ENCODE measurements around the gene DEUP1. TPM values are rescaled to one million over a fixed set of nuclear protein-coding genes. Genes with fewer than 3 reads are reported as not detected.

DEUP1 gene
- total RNA-seq, 1 donor from 2014 or later, result not detected

- no peaks in the 10 kb centered on the region for H3K4me1 Mint-ChIP-seq (ENCODE audit: low read depth)
- no peak for DNase-seq (ENCODE audit: low spot score)
- H3K27me3 Mint-ChIP-seq (ENCODE audit: insufficient read depth), result peaks cover 7% of the 10 kb centered on the region
- no peak overlapping the region for H3K27ac Mint-ChIP-seq
- no peak overlapping the region for H3K4me3 Mint-ChIP-seq
- H3K36me3 Mint-ChIP-seq (ENCODE audit: low read depth), result no peaks in the 10 kb centered on the region
- H3K9me3 Mint-ChIP-seq, result no peaks in the 10 kb centered on the region
- intact Hi-C loops (cut with micrococcal nuclease), result no loop called here
Observed at GRCh38 chr11:93464927-93465540, 134.5 kb downstream of the DEUP1 start.

- Mint-ChIP-seq H3K27ac (no peak overlapping the region), H3K4me3 (no peak overlapping the region), H3K4me1 (ENCODE audit: low read depth) (no peaks in the 10 kb centered on the region), H3K36me3 (ENCODE audit: low read depth) (no peaks in the 10 kb centered on the region), H3K9me3 (no peaks in the 10 kb centered on the region), H3K27me3 (ENCODE audit: insufficient read depth) (peaks cover 5% of the 10 kb centered on the region)
- no peak for DNase-seq (ENCODE audit: low spot score)
- intact Hi-C loops (cut with micrococcal nuclease), result no loop called here
Observed at GRCh38 chr11:93467054-93467453, 136.5 kb downstream of the DEUP1 start.

- H3K27ac Mint-ChIP-seq, result no peak overlapping the region
- no peaks in the 10 kb centered on the region for H3K36me3 Mint-ChIP-seq (ENCODE audit: low read depth)
- no peaks in the 10 kb centered on the region for H3K9me3 Mint-ChIP-seq
- no peaks in the 10 kb centered on the region for H3K4me1 Mint-ChIP-seq (ENCODE audit: low read depth)
- DNase-seq (ENCODE audit: low spot score), result no peak
- no peak overlapping the region for H3K4me3 Mint-ChIP-seq
- intact Hi-C loops (cut with micrococcal nuclease), result no loop called here
- H3K27me3 Mint-ChIP-seq (ENCODE audit: insufficient read depth), result peaks cover 5% of the 10 kb centered on the region
Observed at GRCh38 chr11:93468290-93468689, 137.7 kb downstream of the DEUP1 start.

GRCh38 chr11:93474123-93474522 lies 143.6 kb downstream of the DEUP1 start:
- peaks cover 2% of the 10 kb centered on the region for H3K36me3 Mint-ChIP-seq (ENCODE audit: low read depth)
- H3K4me3 Mint-ChIP-seq, result no peak overlapping the region
- intact Hi-C loops (cut with micrococcal nuclease), result no loop called here
- peaks cover 2% of the 10 kb centered on the region for H3K27me3 Mint-ChIP-seq (ENCODE audit: insufficient read depth)
- no peak overlapping the region for H3K27ac Mint-ChIP-seq
- no peak for DNase-seq (ENCODE audit: low spot score)
- no peaks in the 10 kb centered on the region for H3K4me1 Mint-ChIP-seq (ENCODE audit: low read depth)
- H3K9me3 Mint-ChIP-seq, result no peaks in the 10 kb centered on the region

- intact Hi-C loops (cut with micrococcal nuclease), result no loop called here
- H3K36me3 Mint-ChIP-seq (ENCODE audit: low read depth), result peaks cover 2% of the 10 kb centered on the region
- no peak for DNase-seq (ENCODE audit: low spot score)
- no peaks in the 10 kb centered on the region for H3K4me1 Mint-ChIP-seq (ENCODE audit: low read depth)
- no peak overlapping the region for H3K4me3 Mint-ChIP-seq
- H3K27me3 Mint-ChIP-seq (ENCODE audit: insufficient read depth), result no peaks in the 10 kb centered on the region
- H3K27ac Mint-ChIP-seq, result no peak overlapping the region
- no peaks in the 10 kb centered on the region for H3K9me3 Mint-ChIP-seq
Observed at GRCh38 chr11:93476796-93477195, 146.3 kb downstream of the DEUP1 start.

- no peak for DNase-seq (ENCODE audit: low spot score)
- H3K27ac Mint-ChIP-seq, result no peak overlapping the region
- H3K4me1 Mint-ChIP-seq (ENCODE audit: low read depth), result no peaks in the 10 kb centered on the region
- intact Hi-C loops (cut with micrococcal nuclease), result no loop called here
- H3K4me3 Mint-ChIP-seq, result no peak overlapping the region
- no peaks in the 10 kb centered on the region for H3K27me3 Mint-ChIP-seq (ENCODE audit: insufficient read depth)
- no peaks in the 10 kb centered on the region for H3K9me3 Mint-ChIP-seq
- H3K36me3 Mint-ChIP-seq (ENCODE audit: low read depth), result peaks cover 2% of the 10 kb centered on the region
Observed at GRCh38 chr11:93477684-93478234, 147.2 kb downstream of the DEUP1 start.

GRCh38 chr11:93478841-93479240 lies 148.3 kb downstream of the DEUP1 start:
- intact Hi-C loops (cut with micrococcal nuclease), result no loop called here
- H3K27me3 Mint-ChIP-seq (ENCODE audit: insufficient read depth), result no peaks in the 10 kb centered on the region
- no peaks in the 10 kb centered on the region for H3K4me1 Mint-ChIP-seq (ENCODE audit: low read depth)
- H3K9me3 Mint-ChIP-seq, result no peaks in the 10 kb centered on the region
- H3K27ac Mint-ChIP-seq, result no peak overlapping the region
- no peak overlapping the region for H3K4me3 Mint-ChIP-seq
- H3K36me3 Mint-ChIP-seq (ENCODE audit: low read depth), result peaks cover 2% of the 10 kb centered on the region
- DNase-seq (ENCODE audit: low spot score), result no peak

GRCh38 chr11:93480256-93480655 lies 149.7 kb downstream of the DEUP1 start:
- intact Hi-C loops (cut with micrococcal nuclease), result loop anchor here (10.0 kb wide), 1 partner anchor 925 kb away; the partner anchor contains the start of gene GPR83
- peaks cover 2% of the 10 kb centered on the region for H3K36me3 Mint-ChIP-seq (ENCODE audit: low read depth)
- no peak for DNase-seq (ENCODE audit: low spot score)
- no peaks in the 10 kb centered on the region for H3K27me3 Mint-ChIP-seq (ENCODE audit: insufficient read depth)
- no peaks in the 10 kb centered on the region for H3K4me1 Mint-ChIP-seq (ENCODE audit: low read depth)
- no peak overlapping the region for H3K27ac Mint-ChIP-seq
- no peaks in the 10 kb centered on the region for H3K9me3 Mint-ChIP-seq
- no peak overlapping the region for H3K4me3 Mint-ChIP-seq

GRCh38 chr11:93480756-93481155 lies 150.2 kb downstream of the DEUP1 start:
- H3K27ac Mint-ChIP-seq, result no peak overlapping the region
- no peaks in the 10 kb centered on the region for H3K4me1 Mint-ChIP-seq (ENCODE audit: low read depth)
- H3K4me3 Mint-ChIP-seq, result no peak overlapping the region
- H3K27me3 Mint-ChIP-seq (ENCODE audit: insufficient read depth), result no peaks in the 10 kb centered on the region
- no peaks in the 10 kb centered on the region for H3K9me3 Mint-ChIP-seq
- no peak for DNase-seq (ENCODE audit: low spot score)
- intact Hi-C loops (cut with micrococcal nuclease), result loop anchor here (10.0 kb wide), 1 partner anchor 924 kb away; the partner anchor contains the start of gene GPR83
- peaks cover 2% of the 10 kb centered on the region for H3K36me3 Mint-ChIP-seq (ENCODE audit: low read depth)

GRCh38 chr11:93481279-93481678 lies 150.7 kb downstream of the DEUP1 start:
- Mint-ChIP-seq H3K27me3 (ENCODE audit: insufficient read depth) (no peaks in the 10 kb centered on the region), H3K36me3 (ENCODE audit: low read depth) (peaks cover 2% of the 10 kb centered on the region), H3K9me3 (no peaks in the 10 kb centered on the region), H3K27ac (no peak overlapping the region), H3K4me3 (no peak overlapping the region), H3K4me1 (ENCODE audit: low read depth) (no peaks in the 10 kb centered on the region)
- intact Hi-C loops (cut with micrococcal nuclease), result loop anchor here (10.0 kb wide), 1 partner anchor 924 kb away; the partner anchor contains the start of gene GPR83
- no peak for DNase-seq (ENCODE audit: low spot score)

- no peak for DNase-seq (ENCODE audit: low spot score)
- Mint-ChIP-seq H3K4me3 (no peak overlapping the region), H3K9me3 (no peaks in the 10 kb centered on the region), H3K4me1 (ENCODE audit: low read depth) (no peaks in the 10 kb centered on the region), H3K27me3 (ENCODE audit: insufficient read depth) (no peaks in the 10 kb centered on the region), H3K27ac (no peak overlapping the region), H3K36me3 (ENCODE audit: low read depth) (peaks cover 2% of the 10 kb centered on the region)
- intact Hi-C loops (cut with micrococcal nuclease), result loop anchor here (10.0 kb wide), 1 partner anchor 923 kb away; the partner anchor contains the start of gene GPR83
Observed at GRCh38 chr11:93481696-93482095, 151.2 kb downstream of the DEUP1 start.

GRCh38 chr11:93482556-93482955 lies 152.0 kb downstream of the DEUP1 start:
- Mint-ChIP-seq H3K36me3 (ENCODE audit: low read depth) (peaks cover 2% of the 10 kb centered on the region), H3K4me3 (no peak overlapping the region), H3K9me3 (no peaks in the 10 kb centered on the region), H3K27me3 (ENCODE audit: insufficient read depth) (no peaks in the 10 kb centered on the region), H3K27ac (no peak overlapping the region), H3K4me1 (ENCODE audit: low read depth) (no peaks in the 10 kb centered on the region)
- no peak for DNase-seq (ENCODE audit: low spot score)
- intact Hi-C loops (cut with micrococcal nuclease), result loop anchor here (10.0 kb wide), 1 partner anchor 922 kb away; the partner anchor contains the start of gene GPR83

GRCh38 chr11:93484716-93485115 lies 154.2 kb downstream of the DEUP1 start:
- no peak for DNase-seq (ENCODE audit: low spot score)
- H3K4me1 Mint-ChIP-seq (ENCODE audit: low read depth), result no peaks in the 10 kb centered on the region
- H3K36me3 Mint-ChIP-seq (ENCODE audit: low read depth), result no peaks in the 10 kb centered on the region
- H3K4me3 Mint-ChIP-seq, result no peak overlapping the region
- no peak overlapping the region for H3K27ac Mint-ChIP-seq
- H3K27me3 Mint-ChIP-seq (ENCODE audit: insufficient read depth), result no peaks in the 10 kb centered on the region
- no peaks in the 10 kb centered on the region for H3K9me3 Mint-ChIP-seq
- intact Hi-C loops (cut with micrococcal nuclease), result loop anchor here (10.0 kb wide), 1 partner anchor 920 kb away; the partner anchor contains the start of gene GPR83
